H1 (cell line): ENCODE results near the gene WDR27.

ENCODE experiments used
- ATF3 ChIP-seq: IDR thresholded peaks from 2 replicates; pipeline ENCODE4 v1.6.1; 2011; ENCODE audit warnings: low read depth, mild to moderate bottlenecking, low read length; ENCODE audit not compliant: insufficient read depth
- CREB1 ChIP-seq: IDR thresholded peaks from 2 replicates; pipeline ENCODE4 v1.6.1; 2012; ENCODE audit warnings: inconsistent platforms
- CTCF ChIP-seq, 3 experiments: IDR thresholded peaks; 1 replicate in 2 of 3; 2 replicates in 1 of 3; pipeline versions ENCODE4 v1.5.1 to v1.6.1; 2011; ENCODE audit warnings: low read length in 3 of 3, mild to moderate bottlenecking in 3 of 3, inconsistent platforms in 2 of 3, low read depth in 1 of 3, moderate library complexity in 1 of 3; ENCODE audit not compliant: insufficient read depth in 1 of 3; ENCODE audit errors: control extremely low read depth in 1 of 3
- EP300 ChIP-seq, 2 experiments: IDR thresholded peaks; 1 replicate in 1 of 2; 2 replicates in 1 of 2; pipeline ENCODE4 v1.6.1; 2011 to 2012; ENCODE audit warnings: low read depth in 2 of 2, low read length in 2 of 2, mild to moderate bottlenecking in 2 of 2, borderline replicate concordance in 1 of 2, inconsistent platforms in 1 of 2, moderate library complexity in 1 of 2
- FOSL1 ChIP-seq: IDR thresholded peaks from 2 replicates; pipeline ENCODE4 v1.6.1; 2011; ENCODE audit warnings: mild to moderate bottlenecking, low read depth, low read length, moderate library complexity; ENCODE audit not compliant: insufficient read depth
- NRF1 ChIP-seq: IDR thresholded peaks from 2 replicates; pipeline ENCODE4 v1.6.1; 2011; ENCODE audit warnings: mild to moderate bottlenecking, low read depth, low read length, improper control_type of control experiment
- RAD21 ChIP-seq, 2 experiments: IDR thresholded peaks in 1 of 2; conservative IDR thresholded peaks in 1 of 2; 2 replicates each; pipeline ENCODE4 v1.6.1; 2011; ENCODE audit warnings: low read depth in 2 of 2, low read length in 2 of 2, improper control_type of control experiment in 1 of 2, inconsistent platforms in 1 of 2, mild to moderate bottlenecking in 1 of 2, moderate library complexity in 1 of 2
- RNF2 ChIP-seq: fragments of 200-900, 300-1000 bp; sonication (generic); IDR thresholded peaks from 2 replicates; pipeline ENCODE4 v1.7.1; 2016; ENCODE audit warnings: borderline replicate concordance, low read depth, mild to moderate bottlenecking, antibody characterized with exemption, low read length; ENCODE audit not compliant: poor library complexity, severe bottlenecking; ENCODE audit errors: missing control alignments
- SIN3A ChIP-seq, 2 experiments: IDR thresholded peaks in 1 of 2; conservative IDR thresholded peaks in 1 of 2; 2 replicates each; pipeline ENCODE4 v1.6.1; 2011 to 2012; ENCODE audit warnings: low read length in 2 of 2, improper control_type of control experiment in 1 of 2, low read depth in 1 of 2, mild to moderate bottlenecking in 1 of 2
- TCF12 ChIP-seq: IDR thresholded peaks from 2 replicates; pipeline ENCODE4 v1.6.1; 2011; ENCODE audit warnings: low read depth, mild to moderate bottlenecking, low read length
- USF2 ChIP-seq: IDR thresholded peaks from 2 replicates; pipeline ENCODE4 v1.6.1; 2011; ENCODE audit warnings: low read length, improper control_type of control experiment

DNA sequence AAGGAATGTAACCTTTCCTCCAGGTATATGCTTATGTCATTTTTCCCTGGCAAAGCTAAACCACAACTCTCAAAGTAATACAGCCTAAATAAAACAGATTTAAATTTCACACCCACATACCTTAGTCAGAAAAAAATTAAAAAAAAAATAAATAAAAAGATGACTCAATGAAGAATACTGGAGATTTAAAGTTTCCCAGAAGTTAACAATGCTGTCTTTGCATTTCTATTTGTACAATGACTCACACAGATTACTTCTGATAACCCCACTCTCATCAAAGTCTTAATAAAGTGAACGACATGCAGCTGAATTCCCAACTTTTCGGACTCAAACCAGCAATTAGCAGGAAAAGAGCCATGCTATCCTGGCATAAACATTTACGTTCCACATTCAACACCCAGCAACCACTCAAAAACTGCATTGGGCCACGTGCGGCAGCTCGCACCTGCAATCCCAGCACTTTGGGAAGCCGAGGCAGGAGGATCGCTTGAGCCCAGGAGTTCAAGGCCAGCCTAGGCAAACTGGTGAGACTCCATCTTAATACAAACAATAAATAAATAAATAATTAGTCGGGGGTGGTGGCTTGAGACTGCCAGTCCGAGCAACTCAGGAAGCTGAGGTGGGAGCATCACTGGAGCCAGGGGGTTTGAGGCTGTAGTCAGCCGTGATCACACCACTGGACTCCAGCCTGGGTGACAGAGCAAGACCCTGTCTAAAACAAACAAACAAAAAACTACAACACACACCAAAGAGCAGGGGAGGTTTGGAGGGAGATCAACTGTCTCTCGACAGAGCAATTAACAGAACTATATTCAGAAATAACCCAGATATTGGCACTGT is 130.5 kb downstream of the WDR27 start:
- TF ChIP-seq FOSL1 (no peak), CTCF (IDR thresholded peaks at IDR 0.05; ENCODE audit: control extremely low read depth in 1 of 3, insufficient read depth in 1 of 3, low read depth in 1 of 3, low read length in 3 of 3) (no peak), NRF1 (no peak), RAD21 (IDR thresholded peaks at IDR 0.05 in 1 of 2, conservative IDR thresholded peaks at IDR 0.05 in 1 of 2; ENCODE audit: low read depth in 2 of 2, low read length in 2 of 2) (no peak), RNF2 (no peak), USF2 (no peak), TCF12 (no peak), SIN3A (conservative IDR thresholded peaks at IDR 0.05 in 1 of 2, IDR thresholded peaks at IDR 0.05 in 1 of 2; ENCODE audit: low read depth in 1 of 2, low read length in 2 of 2) (no peak), ATF3 (no peak), EP300 (IDR thresholded peaks at IDR 0.05; ENCODE audit: borderline replicate concordance in 1 of 2, low read depth in 2 of 2, low read length in 2 of 2) (no peak), CREB1 (no peak)
